Measurements from ENCODE around the gene BBX.

DNA sequence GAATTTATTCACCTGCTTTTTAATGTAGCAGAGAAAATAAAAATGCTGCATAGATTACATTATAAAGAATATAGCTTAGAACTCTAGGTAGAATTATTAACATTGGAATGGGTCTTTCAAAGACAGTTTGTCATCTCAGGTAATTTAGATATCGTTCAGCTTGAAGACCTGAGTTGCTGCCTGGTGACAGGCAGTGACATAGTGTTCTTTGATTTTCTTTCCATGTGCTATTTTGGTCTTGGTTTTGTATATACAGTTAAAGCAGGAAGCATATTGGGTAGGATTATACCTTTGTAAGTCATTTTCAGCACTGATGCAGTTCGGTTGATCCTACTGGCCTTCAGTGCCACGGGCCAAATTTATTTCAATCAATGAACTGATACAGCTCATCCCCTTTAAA, 98.7 kb downstream of the BBX start:
- TF ChIP-seq POLR2AphosphoS5 (IDR thresholded peaks at IDR 0.05; ENCODE audit: insufficient read depth in 1 of 2, low read depth in 1 of 2) (no peak), CTCF (IDR thresholded peaks at IDR 0.05) (no peak)

Data from vagina (tissue), 2 donors.